Endothelial cell of umbilical vein (primary cell): ENCODE results near the gene TRIM10.

Source experiments
- CTCF ChIP-seq, 2 donors: IDR thresholded peaks; 1 replicate in 1 of 2; 2 replicates in 1 of 2; pipeline ENCODE4 v1.5.1; 2011; ENCODE audit warnings: low read length in 2 of 2, mild to moderate bottlenecking in 2 of 2, moderate library complexity in 2 of 2, control low read depth in 1 of 2, inconsistent platforms in 1 of 2, low read depth in 1 of 2; ENCODE audit not compliant: insufficient read depth in 1 of 2; ENCODE audit errors: extremely low read depth in 1 of 2
- EZH2 ChIP-seq: IDR thresholded peaks from 2 replicates; pipeline ENCODE4 v1.6.1; 2012; ENCODE audit warnings: borderline replicate concordance, low read depth, mild to moderate bottlenecking, moderate library complexity, low read length, inconsistent platforms; ENCODE audit not compliant: severe bottlenecking
- FOS ChIP-seq: IDR thresholded peaks from 2 replicates; pipeline ENCODE4 v1.6.1; 2011; ENCODE audit warnings: mild to moderate bottlenecking, low read length, moderate library complexity, borderline replicate concordance; ENCODE audit not compliant: insufficient read depth
- GATA2 ChIP-seq: IDR thresholded peaks from 2 replicates; pipeline ENCODE4 v1.7.0; 2011; ENCODE audit warnings: low read depth, mild to moderate bottlenecking, moderate library complexity, mixed read lengths, low read length; ENCODE audit not compliant: insufficient read length, insufficient read depth
- JUN ChIP-seq: IDR thresholded peaks from 2 replicates; pipeline ENCODE4 v1.6.1; 2011; ENCODE audit warnings: borderline replicate concordance, low read depth; ENCODE audit not compliant: insufficient read length, insufficient read depth
- MAX ChIP-seq: IDR thresholded peaks from 2 replicates; pipeline ENCODE4 v1.6.1; 2011; ENCODE audit not compliant: insufficient read depth, insufficient read length
- POLR2A ChIP-seq: IDR thresholded peaks from 2 replicates; pipeline ENCODE4 v1.6.1; 2012; ENCODE audit warnings: low read depth, mild to moderate bottlenecking, control low read depth, low read length
- POLR2AphosphoS5 ChIP-seq: IDR thresholded peaks from 2 replicates; pipeline ENCODE4 v1.6.1; 2012; ENCODE audit warnings: low read depth, mild to moderate bottlenecking, control low read depth, low read length, moderate library complexity; ENCODE audit not compliant: insufficient read depth

- no peak for TF ChIP-seq CTCF (IDR thresholded peaks at IDR 0.05; ENCODE audit: extremely low read depth in 1 of 2, insufficient read depth in 1 of 2, low read depth in 1 of 2, low read length in 2 of 2)
- no peak for TF ChIP-seq MAX
- no peak for TF ChIP-seq POLR2A
- TF ChIP-seq FOS = no peak
- TF ChIP-seq POLR2AphosphoS5 = no peak
- TF ChIP-seq EZH2 = no peak
- TF ChIP-seq GATA2 = no peak
- TF ChIP-seq JUN = no peak
Observed at GRCh38 chr6:30155520-30156261, 5.3 kb downstream of the TRIM10 start.
